AG20443 (cell line): Measurements from ENCODE around the gene PER2.
A peak's percentile ranks its signal among the peaks of the same experiment; 100 is the strongest.
"Not testable (repeated sequence)": the region's sequence is repeated elsewhere in the genome, so short reads cannot be mapped to it uniquely, and the experiment has no call there.

Experiments
- DNase-seq: peaks from one replicate; pipeline ENCODE4 v3.0.0; 2012; ENCODE audit warnings: low spot score, mixed read lengths

Gene PER2

GRCh38 chr2:238287737-238288649 is at the start of gene PER2:
TSS of gene PER2 (minus strand) at chr2:238288610. CDS start at chr2:238277936, 10,674 bp downstream.
- peak; percentile 80 for DNase-seq

GRCh38 chr2:238337846-238338245 is 49.4 kb upstream of the PER2 start:
- DNase-seq = no peak

GRCh38 chr2:238336793-238337444 is 48.5 kb upstream of the PER2 start:
- DNase-seq = no peak

- DNase-seq = no peak
Observed at GRCh38 chr2:238336151-238336550, 47.7 kb upstream of the PER2 start.

- DNase-seq = not testable (repeated sequence)
Observed at GRCh38 chr2:238335591-238335990, 47.2 kb upstream of the PER2 start.

- DNase-seq = no peak
Observed at GRCh38 chr2:238334885-238335284, 46.5 kb upstream of the PER2 start.

- DNase-seq = no peak
Observed at GRCh38 chr2:238331916-238332315, 43.5 kb upstream of the PER2 start.

- DNase-seq = no peak
Observed at GRCh38 chr2:238330391-238330790, 42.0 kb upstream of the PER2 start.

- no peak for DNase-seq
Observed at GRCh38 chr2:238327751-238328150, 39.3 kb upstream of the PER2 start.

GRCh38 chr2:238326801-238327365 is 38.5 kb upstream of the PER2 start:
- DNase-seq = no peak

- no peak for DNase-seq
Observed at GRCh38 chr2:238325694-238326093, 37.3 kb upstream of the PER2 start.

GRCh38 chr2:238324248-238324647 is 35.8 kb upstream of the PER2 start:
- DNase-seq = not testable (repeated sequence)

- DNase-seq = no peak
Observed at GRCh38 chr2:238322001-238322411, 33.6 kb upstream of the PER2 start.

- DNase-seq = no peak
Observed at GRCh38 chr2:238321467-238321866, 33.1 kb upstream of the PER2 start.

- peak; percentile 53 for DNase-seq
Observed at GRCh38 chr2:238320648-238321281, 32.4 kb upstream of the PER2 start.

GRCh38 chr2:238320246-238320647 is 31.8 kb upstream of the PER2 start, which contains the start of gene TRAF3IP1:
TSS of gene TRAF3IP1 (plus strand) at chr2:238320518. CDS start at chr2:238320663, 145 bp downstream.
- DNase-seq = peak; percentile 100

- DNase-seq = no peak
Observed at GRCh38 chr2:238315031-238315595, 26.7 kb upstream of the PER2 start.

GRCh38 chr2:238314576-238314975 is 26.2 kb upstream of the PER2 start:
- DNase-seq = no peak

- no peak for DNase-seq
Observed at GRCh38 chr2:238313991-238314350, 25.6 kb upstream of the PER2 start.

- no peak for DNase-seq
Observed at GRCh38 chr2:238313289-238313990, 25.0 kb upstream of the PER2 start.

GRCh38 chr2:238310721-238311120 is 22.3 kb upstream of the PER2 start:
- not testable (repeated sequence) for DNase-seq
